HG03045 (cell line): ENCODE measurements around the gene DLL1.

Source experiments
- ATAC-seq: cut with Tn5 transposase; IDR thresholded peaks from one replicate; pipeline ENCODE4 v1.9.1; 2021; ENCODE audit warnings: mild to moderate bottlenecking, moderate library complexity; ENCODE audit not compliant: unreplicated experiment

DLL1 gene

DNA sequence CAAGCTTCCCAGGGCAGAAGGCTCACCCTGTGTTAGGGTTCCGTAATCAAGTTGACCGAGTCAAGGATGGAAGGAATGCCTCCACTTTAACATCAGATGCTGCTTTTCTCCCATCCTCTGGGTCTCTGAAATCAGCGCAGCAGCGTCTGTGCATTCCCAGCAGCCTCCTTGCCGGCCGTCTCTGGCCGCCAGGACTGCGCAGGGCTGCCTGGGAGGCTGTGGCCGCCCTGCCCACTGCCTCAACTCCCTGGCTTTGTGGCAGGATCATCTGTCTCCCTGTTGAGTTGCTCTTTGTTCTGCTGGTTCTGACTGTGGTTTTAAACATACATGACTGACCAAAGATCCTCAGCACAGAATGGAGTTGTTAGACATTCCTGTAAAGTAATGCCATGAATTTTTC lies 56.5 kb downstream of the DLL1 start:
- no peak for ATAC-seq

- no peak for ATAC-seq
Observed at GRCh38 chr6:170233286-170234205, 57.3 kb downstream of the DLL1 start.
